ENCODE results near the gene NLGN1. TPM values are rescaled to one million over a fixed set of nuclear protein-coding genes. Genes with fewer than 3 reads are reported as not detected.

NLGN1 gene
- total and polyA plus RNA-seq, 2 experiments from 2014 or later: 14.3 to 20.1 TPM

- Histone ChIP-seq H4K20me1 (ENCODE audit: insufficient read depth) (no peaks in the 10 kb centered on the region), H3K4me2 (ENCODE audit: unreplicated experiment) (no peak overlapping the region), H3K9me2 (ENCODE audit: insufficient read depth) (no peaks in the 10 kb centered on the region), H3K4me1 (ENCODE audit: insufficient read depth) (peaks cover 23% of the 10 kb centered on the region), H3K27me3 (replicated peaks; ENCODE audit: insufficient read depth) (no peaks in the 10 kb centered on the region), H3K4me3 (no peak overlapping the region), H2AFZ (no peak overlapping the region), H3K79me2 (ENCODE audit: insufficient read depth) (no peaks in the 10 kb centered on the region), H3K9me3 (ENCODE audit: low read depth) (no peaks in the 10 kb centered on the region), H3K27ac (no peak overlapping the region), H3K36me3 (ENCODE audit: low read depth) (no peaks in the 10 kb centered on the region), H3F3A (ENCODE audit: insufficient read depth) (0 out of 2 replicates have a peak, but pooled peaks cover 12% of the 10 kb centered on the region), H3K9ac (no peak overlapping the region)
- WGBS, 2 experiments (ENCODE audit: low coverage in 1 of 2, low lambda C conversion rate in 2 of 2, missing lambda C conversion rate in 2 of 2): 87 to 93% methylated on average over 4 of the region's 4 CpGs
- peak; percentile 33 for DNase-seq
- in situ Hi-C loops (cut with MboI): no loop called here
- TF ChIP-seq EZH2 (IDR thresholded peaks at IDR 0.05; ENCODE audit: insufficient read depth, poor library complexity, severe bottlenecking) (no peak), EZH2phosphoT487 (IDR thresholded peaks at IDR 0.05; ENCODE audit: insufficient read depth, low read depth) (no peak)
Observed at GRCh38 chr3:174126990-174127758, 729.6 kb downstream of the NLGN1 start.

GRCh38 chr3:174132006-174132405 lies 734.5 kb downstream of the NLGN1 start:
- H3K79me2 ChIP-seq (ENCODE audit: insufficient read depth): no peaks in the 10 kb centered on the region
- H3K4me2 ChIP-seq (ENCODE audit: unreplicated experiment): no peak overlapping the region
- H3K9ac ChIP-seq: no peak overlapping the region
- H3K27ac ChIP-seq: no peak overlapping the region
- H3K9me3 ChIP-seq (ENCODE audit: low read depth): no peaks in the 10 kb centered on the region
- peak overlapping the region; percentile 31 for H2AFZ ChIP-seq
- H4K20me1 ChIP-seq (ENCODE audit: insufficient read depth): no peaks in the 10 kb centered on the region
- H3K36me3 ChIP-seq (ENCODE audit: low read depth): no peaks in the 10 kb centered on the region
- H3K27me3 ChIP-seq (replicated peaks; ENCODE audit: insufficient read depth): no peaks in the 10 kb centered on the region
- no peaks in the 10 kb centered on the region for H3K9me2 ChIP-seq (ENCODE audit: insufficient read depth)
- in situ Hi-C loops (cut with MboI): no loop called here
- no peak for TF ChIP-seq EZH2phosphoT487 (IDR thresholded peaks at IDR 0.05; ENCODE audit: insufficient read depth, low read depth)
- no peak for TF ChIP-seq EZH2 (IDR thresholded peaks at IDR 0.05; ENCODE audit: insufficient read depth, poor library complexity, severe bottlenecking)
- H3F3A ChIP-seq (ENCODE audit: insufficient read depth): 0 out of 2 replicates have a peak, but pooled peaks cover 4% of the 10 kb centered on the region
- peaks cover 18% of the 10 kb centered on the region for H3K4me1 ChIP-seq (ENCODE audit: insufficient read depth)
- peak; percentile 38 for DNase-seq
- H3K4me3 ChIP-seq: no peak overlapping the region
- 53 to 59% methylated on average over 1 of the region's 1 CpG for WGBS, 2 experiments (ENCODE audit: low coverage in 1 of 2, low lambda C conversion rate in 2 of 2, missing lambda C conversion rate in 2 of 2)

- Histone ChIP-seq H3K4me3 (no peak overlapping the region), H3K36me3 (ENCODE audit: low read depth) (no peaks in the 10 kb centered on the region), H3K27me3 (replicated peaks; ENCODE audit: insufficient read depth) (no peaks in the 10 kb centered on the region), H3K27ac (no peak overlapping the region), H3K79me2 (ENCODE audit: insufficient read depth) (no peaks in the 10 kb centered on the region), H3K4me1 (ENCODE audit: insufficient read depth) (peaks cover 13% of the 10 kb centered on the region), H3K9me3 (ENCODE audit: low read depth) (no peaks in the 10 kb centered on the region), H2AFZ (peak overlapping the region; percentile 31), H4K20me1 (ENCODE audit: insufficient read depth) (no peaks in the 10 kb centered on the region), H3K4me2 (ENCODE audit: unreplicated experiment) (no peak overlapping the region), H3K9ac (no peak overlapping the region), H3K9me2 (ENCODE audit: insufficient read depth) (no peaks in the 10 kb centered on the region), H3F3A (ENCODE audit: insufficient read depth) (no peaks in the 10 kb centered on the region)
- 89 to 92% methylated on average over 5 of the region's 5 CpGs for WGBS, 2 experiments (ENCODE audit: low coverage in 1 of 2, low lambda C conversion rate in 2 of 2, missing lambda C conversion rate in 2 of 2)
- in situ Hi-C loops (cut with MboI): no loop called here
- DNase-seq: no peak
- no peak for TF ChIP-seq EZH2phosphoT487 (IDR thresholded peaks at IDR 0.05; ENCODE audit: insufficient read depth, low read depth)
- TF ChIP-seq EZH2 (IDR thresholded peaks at IDR 0.05; ENCODE audit: insufficient read depth, poor library complexity, severe bottlenecking): no peak
Observed at GRCh38 chr3:174132421-174133042, 735.0 kb downstream of the NLGN1 start.

- Histone ChIP-seq H3F3A (ENCODE audit: insufficient read depth) (no peaks in the 10 kb centered on the region), H4K20me1 (ENCODE audit: insufficient read depth) (no peaks in the 10 kb centered on the region), H2AFZ (no peak overlapping the region), H3K4me2 (ENCODE audit: unreplicated experiment) (no peak overlapping the region), H3K4me1 (ENCODE audit: insufficient read depth) (no peaks in the 10 kb centered on the region), H3K9me2 (ENCODE audit: insufficient read depth) (no peaks in the 10 kb centered on the region), H3K4me3 (no peak overlapping the region), H3K9me3 (ENCODE audit: low read depth) (no peaks in the 10 kb centered on the region), H3K36me3 (ENCODE audit: low read depth) (no peaks in the 10 kb centered on the region), H3K27me3 (replicated peaks; ENCODE audit: insufficient read depth) (no peaks in the 10 kb centered on the region), H3K79me2 (ENCODE audit: insufficient read depth) (no peaks in the 10 kb centered on the region), H3K9ac (no peak overlapping the region), H3K27ac (no peak overlapping the region)
- in situ Hi-C loops (cut with MboI): no loop called here
- TF ChIP-seq EZH2phosphoT487 (IDR thresholded peaks at IDR 0.05; ENCODE audit: insufficient read depth, low read depth) (no peak), EZH2 (IDR thresholded peaks at IDR 0.05; ENCODE audit: insufficient read depth, poor library complexity, severe bottlenecking) (no peak)
- no peak for DNase-seq
- 85 to 93% methylated on average over 1 of the region's 1 CpG for WGBS, 2 experiments (ENCODE audit: low coverage in 1 of 2, low lambda C conversion rate in 2 of 2, missing lambda C conversion rate in 2 of 2)
Observed at GRCh38 chr3:174146008-174146407, 748.5 kb downstream of the NLGN1 start.

Measured in GM23248 (cell line).